Stomach smooth muscle (tissue), 2 donors: ENCODE measurements around the gene USP14.

Experiments
- H3K27ac ChIP-seq: one replicate; pipeline ENCODE4 v1.7.0; 2013; ENCODE audit warnings: mild to moderate bottlenecking, low read length, inconsistent platforms
- H3K27me3 ChIP-seq, 2 donors: one replicate each; pipeline ENCODE4 v1.7.0; 2013; ENCODE audit warnings: low read length in 2 of 2; ENCODE audit not compliant: insufficient read depth in 2 of 2, control insufficient read depth in 1 of 2
- H3K36me3 ChIP-seq, 2 donors: one replicate each; pipeline ENCODE4 v1.7.0; 2013; ENCODE audit warnings: low read length in 2 of 2; ENCODE audit not compliant: control insufficient read depth in 2 of 2, insufficient read depth in 2 of 2
- H3K4me1 ChIP-seq: one replicate; pipeline ENCODE4 v1.7.0; 2013; ENCODE audit warnings: low read length; ENCODE audit not compliant: control insufficient read depth, insufficient read depth
- H3K4me3 ChIP-seq, 2 donors: one replicate each; pipeline ENCODE4 v1.7.0; 2013; ENCODE audit warnings: low read length in 2 of 2
- H3K9ac ChIP-seq, 2 donors: one replicate each; pipeline ENCODE4 v1.7.0; 2013; ENCODE audit warnings: low read length in 2 of 2, mild to moderate bottlenecking in 1 of 2
- H3K9me3 ChIP-seq, 2 donors: one replicate each; pipeline ENCODE4 v1.7.0; 2013; ENCODE audit warnings: low read length in 2 of 2; ENCODE audit not compliant: control insufficient read depth in 2 of 2
- donor health status: healthy.
- donor health status: Pancreatic carcinoma.

USP14 gene

GRCh38 chr18:227902-228301 lies 69.5 kb downstream of the USP14 start:
- Histone ChIP-seq H3K36me3 (peaks cover 11 to 22% of the 10 kb centered on the region in 2 donors), H3K27me3 (no peaks in the 10 kb centered on the region), H3K4me1 (no peaks in the 10 kb centered on the region), H3K9ac (no peak overlapping the region), H3K4me3 (no peak overlapping the region), H3K9me3 (no peaks in the 10 kb centered on the region), H3K27ac (no peak overlapping the region)

- Histone ChIP-seq H3K27me3 (no peaks in the 10 kb centered on the region), H3K9ac (no peak overlapping the region), H3K36me3 (peaks cover 11 to 18% of the 10 kb centered on the region in 2 donors), H3K9me3 (no peaks in the 10 kb centered on the region), H3K4me1 (no peaks in the 10 kb centered on the region), H3K27ac (no peak overlapping the region), H3K4me3 (no peak overlapping the region)
Observed at GRCh38 chr18:228586-228985, 70.2 kb downstream of the USP14 start.

- H3K4me3 ChIP-seq = no peak overlapping the region
- no peaks in the 10 kb centered on the region for H3K9me3 ChIP-seq
- H3K9ac ChIP-seq = no peak overlapping the region
Observed at GRCh38 chr18:231563-231962, 73.2 kb downstream of the USP14 start.

GRCh38 chr18:240175-240574 lies 81.8 kb downstream of the USP14 start:
- Histone ChIP-seq H3K36me3 (peaks cover under 1 to 7% of the 10 kb centered on the region in 2 donors), H3K9ac (no peak overlapping the region), H3K27me3 (no peaks in the 10 kb centered on the region), H3K4me3 (no peak overlapping the region), H3K9me3 (no peaks in the 10 kb centered on the region), H3K4me1 (no peaks in the 10 kb centered on the region), H3K27ac (no peak overlapping the region)

More at GRCh38 chr18:231563-231962, 73.2 kb downstream of the USP14 start:
- Histone ChIP-seq H3K36me3 (peaks cover 0 to 2% of the 10 kb centered on the region in 2 donors), H3K27ac (no peak overlapping the region), H3K4me1 (no peaks in the 10 kb centered on the region), H3K27me3 (no peaks in the 10 kb centered on the region)

GRCh38 chr18:245282-245847 lies 87.0 kb downstream of the USP14 start:
- Histone ChIP-seq H3K36me3 (peaks cover 14 to 22% of the 10 kb centered on the region in 2 donors), H3K27ac (no peak overlapping the region), H3K27me3 (no peaks in the 10 kb centered on the region)

GRCh38 chr18:248053-248452 lies 89.7 kb downstream of the USP14 start:
- Histone ChIP-seq H3K9ac (no peak overlapping the region), H3K4me3 (no peak overlapping the region), H3K4me1 (no peaks in the 10 kb centered on the region), H3K27me3 (no peaks in the 10 kb centered on the region), H3K36me3 (peaks cover 29 to 46% of the 10 kb centered on the region in 2 donors), H3K27ac (no peak overlapping the region), H3K9me3 (no peaks in the 10 kb centered on the region)

More at GRCh38 chr18:245282-245847, 87.0 kb downstream of the USP14 start:
- Histone ChIP-seq H3K9me3 (no peaks in the 10 kb centered on the region), H3K4me3 (no peak overlapping the region), H3K9ac (no peak overlapping the region), H3K4me1 (no peaks in the 10 kb centered on the region)

- H3K9me3 ChIP-seq = no peaks in the 10 kb centered on the region
- H3K27ac ChIP-seq = no peak overlapping the region
- no peak overlapping the region for H3K9ac ChIP-seq
- peaks cover 33 to 41% of the 10 kb centered on the region in 2 donors for H3K36me3 ChIP-seq
- H3K4me3 ChIP-seq = no peak overlapping the region
- no peaks in the 10 kb centered on the region for H3K27me3 ChIP-seq
- no peaks in the 10 kb centered on the region for H3K4me1 ChIP-seq
Observed at GRCh38 chr18:250685-251084, 92.3 kb downstream of the USP14 start.

- no peaks in the 10 kb centered on the region for H3K4me1 ChIP-seq
- no peaks in the 10 kb centered on the region for H3K27me3 ChIP-seq
- H3K27ac ChIP-seq = no peak overlapping the region
- no peak overlapping the region for H3K9ac ChIP-seq
- H3K36me3 ChIP-seq = peaks cover 41 to 48% of the 10 kb centered on the region in 2 donors
- no peaks in the 10 kb centered on the region for H3K9me3 ChIP-seq
- no peak overlapping the region for H3K4me3 ChIP-seq
Observed at GRCh38 chr18:251572-251971, 93.2 kb downstream of the USP14 start.

- Histone ChIP-seq H3K9me3 (no peaks in the 10 kb centered on the region), H3K27me3 (no peaks in the 10 kb centered on the region), H3K27ac (no peak overlapping the region), H3K9ac (no peak overlapping the region), H3K4me1 (no peaks in the 10 kb centered on the region), H3K4me3 (no peak overlapping the region), H3K36me3 (peaks cover 39 to 52% of the 10 kb centered on the region in 2 donors)
Observed at GRCh38 chr18:253121-253520, 94.8 kb downstream of the USP14 start.

- Histone ChIP-seq H3K36me3 (peaks cover 42 to 52% of the 10 kb centered on the region in 2 donors), H3K27ac (no peak overlapping the region)
Observed at GRCh38 chr18:255171-255570, 96.8 kb downstream of the USP14 start.

GRCh38 chr18:260547-260946 lies 102.2 kb downstream of the USP14 start:
- peaks cover 27 to 45% of the 10 kb centered on the region in 2 donors for H3K36me3 ChIP-seq
- H3K9me3 ChIP-seq = no peaks in the 10 kb centered on the region
- no peaks in the 10 kb centered on the region for H3K27me3 ChIP-seq
- no peak overlapping the region for H3K27ac ChIP-seq
- H3K9ac ChIP-seq = no peak overlapping the region
- no peak overlapping the region for H3K4me3 ChIP-seq
- no peaks in the 10 kb centered on the region for H3K4me1 ChIP-seq

More at GRCh38 chr18:255171-255570, 96.8 kb downstream of the USP14 start:
- Histone ChIP-seq H3K9me3 (no peaks in the 10 kb centered on the region), H3K4me3 (no peak overlapping the region), H3K4me1 (no peaks in the 10 kb centered on the region), H3K27me3 (no peaks in the 10 kb centered on the region), H3K9ac (no peak overlapping the region)
